Measurements from ENCODE around the gene MACROD1. TPM values are rescaled to one million over a fixed set of nuclear protein-coding genes. Genes with fewer than 3 reads are reported as not detected.

Gene MACROD1
- total and polyA plus RNA-seq, 2 experiments from 2014 or later = 21.2 to 403 TPM

- H3K9me3 ChIP-seq (ENCODE audit: low read depth) = no peaks in the 10 kb centered on the region
- TF ChIP-seq EZH2 (IDR thresholded peaks at IDR 0.05; ENCODE audit: insufficient read depth, poor library complexity, severe bottlenecking) (no peak), EZH2phosphoT487 (IDR thresholded peaks at IDR 0.05; ENCODE audit: insufficient read depth, low read depth) (no peak)
- no peaks in the 10 kb centered on the region for H3F3A ChIP-seq (ENCODE audit: insufficient read depth)
- in situ Hi-C loops (cut with MboI) = no loop called here
- H4K20me1 ChIP-seq (ENCODE audit: insufficient read depth) = no peaks in the 10 kb centered on the region
- no peak overlapping the region for H3K4me2 ChIP-seq (ENCODE audit: unreplicated experiment)
- no peak overlapping the region for H3K4me3 ChIP-seq
- H3K79me2 ChIP-seq (ENCODE audit: insufficient read depth) = no peaks in the 10 kb centered on the region
- no peaks in the 10 kb centered on the region for H3K9me2 ChIP-seq (ENCODE audit: insufficient read depth)
- 73 to 79% methylated on average over 3 of the region's 3 CpGs for WGBS, 2 experiments (ENCODE audit: low coverage in 1 of 2, low lambda C conversion rate in 2 of 2, missing lambda C conversion rate in 2 of 2)
- peaks cover 16% of the 10 kb centered on the region for H3K27me3 ChIP-seq (replicated peaks; ENCODE audit: insufficient read depth)
- H3K9ac ChIP-seq = no peak overlapping the region
- H3K4me1 ChIP-seq (ENCODE audit: insufficient read depth) = no peaks in the 10 kb centered on the region
- H3K27ac ChIP-seq = no peak overlapping the region
- DNase-seq = no peak
- no peaks in the 10 kb centered on the region for H3K36me3 ChIP-seq (ENCODE audit: low read depth)
- no peak overlapping the region for H2AFZ ChIP-seq
These were observed 134.9 kb downstream of the MACROD1 start for GRCh38 chr11:64031001-64031400.

- H3F3A ChIP-seq (ENCODE audit: insufficient read depth) = no peaks in the 10 kb centered on the region
- H3K9me3 ChIP-seq (ENCODE audit: low read depth) = no peaks in the 10 kb centered on the region
- no peaks in the 10 kb centered on the region for H4K20me1 ChIP-seq (ENCODE audit: insufficient read depth)
- peaks cover 11% of the 10 kb centered on the region for H3K27me3 ChIP-seq (replicated peaks; ENCODE audit: insufficient read depth)
- WGBS, 2 experiments (ENCODE audit: low coverage in 1 of 2, low lambda C conversion rate in 2 of 2, missing lambda C conversion rate in 2 of 2) = 31 to 61% methylated on average over 3 to 8 of the region's 8 CpGs
- in situ Hi-C loops (cut with MboI) = no loop called here
- H3K4me1 ChIP-seq (ENCODE audit: insufficient read depth) = no peaks in the 10 kb centered on the region
- no peak overlapping the region for H2AFZ ChIP-seq
- no peaks in the 10 kb centered on the region for H3K79me2 ChIP-seq (ENCODE audit: insufficient read depth)
- no peaks in the 10 kb centered on the region for H3K36me3 ChIP-seq (ENCODE audit: low read depth)
- H3K4me3 ChIP-seq = no peak overlapping the region
- no peaks in the 10 kb centered on the region for H3K9me2 ChIP-seq (ENCODE audit: insufficient read depth)
- no peak for TF ChIP-seq EZH2phosphoT487 (IDR thresholded peaks at IDR 0.05; ENCODE audit: insufficient read depth, low read depth)
- no peak for TF ChIP-seq EZH2 (IDR thresholded peaks at IDR 0.05; ENCODE audit: insufficient read depth, poor library complexity, severe bottlenecking)
- H3K27ac ChIP-seq = no peak overlapping the region
- no peak for DNase-seq
- H3K9ac ChIP-seq = no peak overlapping the region
- H3K4me2 ChIP-seq (ENCODE audit: unreplicated experiment) = no peak overlapping the region
These were observed 136.1 kb downstream of the MACROD1 start for GRCh38 chr11:64029773-64030172.

- Histone ChIP-seq H3K4me2 (ENCODE audit: unreplicated experiment) (no peak overlapping the region), H3K9ac (no peak overlapping the region), H3K4me3 (no peak overlapping the region), H3K9me2 (ENCODE audit: insufficient read depth) (no peaks in the 10 kb centered on the region), H3K9me3 (ENCODE audit: low read depth) (no peaks in the 10 kb centered on the region), H3K4me1 (ENCODE audit: insufficient read depth) (no peaks in the 10 kb centered on the region), H3K27me3 (replicated peaks; ENCODE audit: insufficient read depth) (no peaks in the 10 kb centered on the region; the same call in 1 of the 2 replicates), H3K79me2 (ENCODE audit: insufficient read depth) (no peaks in the 10 kb centered on the region), H3K27ac (no peak overlapping the region), H3K36me3 (ENCODE audit: low read depth) (no peaks in the 10 kb centered on the region), H3F3A (ENCODE audit: insufficient read depth) (no peaks in the 10 kb centered on the region), H4K20me1 (ENCODE audit: insufficient read depth) (no peaks in the 10 kb centered on the region), H2AFZ (no peak overlapping the region)
- TF ChIP-seq EZH2phosphoT487 (IDR thresholded peaks at IDR 0.05; ENCODE audit: insufficient read depth, low read depth) = no peak
- TF ChIP-seq EZH2 (IDR thresholded peaks at IDR 0.05; ENCODE audit: insufficient read depth, poor library complexity, severe bottlenecking) = no peak
- in situ Hi-C loops (cut with MboI) = no loop called here
- DNase-seq = peak; percentile 17
- WGBS, 2 experiments (ENCODE audit: low coverage in 1 of 2, low lambda C conversion rate in 2 of 2, missing lambda C conversion rate in 2 of 2) = 20 to 29% methylated on average over 10 to 20 of the region's 22 CpGs
These were observed 137.4 kb downstream of the MACROD1 start for GRCh38 chr11:64028398-64029115.

GRCh38 chr11:64027651-64028397 lies 138.1 kb downstream of the MACROD1 start:
- H3K79me2 ChIP-seq (ENCODE audit: insufficient read depth) = no peaks in the 10 kb centered on the region
- H3K4me2 ChIP-seq (ENCODE audit: unreplicated experiment) = no peak overlapping the region
- H2AFZ ChIP-seq = no peak overlapping the region

More at GRCh38 chr11:64027651-64028397, 138.1 kb downstream of the MACROD1 start:
- DNase-seq = no peak
- no peaks in the 10 kb centered on the region for H3K9me2 ChIP-seq (ENCODE audit: insufficient read depth)
- no peaks in the 10 kb centered on the region for H3K9me3 ChIP-seq (ENCODE audit: low read depth)
- no peaks in the 10 kb centered on the region for H3K36me3 ChIP-seq (ENCODE audit: low read depth)
- H3K27ac ChIP-seq = no peak overlapping the region
- WGBS, 2 experiments (ENCODE audit: low coverage in 1 of 2, low lambda C conversion rate in 2 of 2, missing lambda C conversion rate in 2 of 2) = 62 to 65% methylated on average over 19 to 20 of the region's 20 CpGs
- TF ChIP-seq EZH2phosphoT487 (IDR thresholded peaks at IDR 0.05; ENCODE audit: insufficient read depth, low read depth) = no peak
- TF ChIP-seq EZH2 (IDR thresholded peaks at IDR 0.05; ENCODE audit: insufficient read depth, poor library complexity, severe bottlenecking) = no peak
- H3K9ac ChIP-seq = no peak overlapping the region
- H3K4me3 ChIP-seq = no peak overlapping the region
- H3K4me1 ChIP-seq (ENCODE audit: insufficient read depth) = no peaks in the 10 kb centered on the region
- no peaks in the 10 kb centered on the region; the same call in 1 of the 2 replicates for H3K27me3 ChIP-seq (replicated peaks; ENCODE audit: insufficient read depth)
- H3F3A ChIP-seq (ENCODE audit: insufficient read depth) = no peaks in the 10 kb centered on the region
- in situ Hi-C loops (cut with MboI) = no loop called here
- no peaks in the 10 kb centered on the region for H4K20me1 ChIP-seq (ENCODE audit: insufficient read depth)

All from GM23248 (cell line).